Endothelial cell of umbilical vein (primary cell): ENCODE data around the gene PDGFB. TPM values are rescaled to one million over a fixed set of nuclear protein-coding genes. Genes with fewer than 3 reads are reported as not detected.

Source experiments
- BruUV-seq: library from RNA; stranded (reverse); fragments of 400-500 nt; replicated peaks from 2 replicates; lab custom pipeline; 2021; lab: Mats Ljungman, UMichigan
- CTCF ChIA-PET: fragments of 300-600, 350-600 bp; sonication (Branson Sonifier 250); formaldehyde crosslinking; loops from one replicate; lab custom pipeline; 2021; ENCODE audit warnings: antibody characterized with exemption, inconsistent platforms; lab: Charles Lee
- POLR2A ChIA-PET: fragments of 300-600, 350-600 bp; sonication (Branson Sonifier 250); formaldehyde crosslinking; loops from one replicate; lab custom pipeline; 2021; ENCODE audit warnings: antibody characterized with exemption, inconsistent platforms; lab: Charles Lee
- DNase-seq: peaks from one replicate; pipeline ENCODE4 v3.0.0-alpha.2; 2011; ENCODE audit warnings: low read depth, low spot score
- FAIRE-seq: peaks from 2 replicates; lab custom pipeline; 2011; peaks lifted over from hg19 to GRCh38; lab: Jason Lieb, UNC
- H2AFZ ChIP-seq: 2 replicates; pipeline ENCODE4 v1.6.0; 2012; ENCODE audit warnings: low read depth, low read length, control low read depth, inconsistent platforms
- H3K27ac ChIP-seq: 2 replicates; pipeline ENCODE4 v1.5.1; 2011; ENCODE audit warnings: low read depth, mild to moderate bottlenecking, control low read depth, low read length, moderate library complexity; ENCODE audit not compliant: insufficient read depth
- H3K27me3 ChIP-seq, 2 experiments: 2 replicates each; pipeline versions ENCODE4 v1.6.0 to v1.6.1; 2011; ENCODE audit warnings: low read length in 2 of 2, mixed read lengths in 1 of 2; ENCODE audit not compliant: control insufficient read depth in 2 of 2, insufficient read depth in 2 of 2
- H3K36me3 ChIP-seq, 2 experiments: 2 replicates in 1 of 2; 3 replicates in 1 of 2; pipeline ENCODE4 v1.5.1; 2011; ENCODE audit warnings: low read length in 2 of 2, mild to moderate bottlenecking in 1 of 2, moderate library complexity in 1 of 2; ENCODE audit not compliant: control insufficient read depth in 2 of 2, insufficient read depth in 2 of 2; ENCODE audit errors: extremely low read depth in 1 of 2
- H3K4me1 ChIP-seq: 3 replicates; pipeline ENCODE4 v1.5.1; 2011; ENCODE audit warnings: mild to moderate bottlenecking, low read length; ENCODE audit not compliant: control insufficient read depth, insufficient read depth; ENCODE audit errors: extremely low read depth
- H3K4me2 ChIP-seq: 2 replicates; pipeline ENCODE4 v1.6.1; 2011; ENCODE audit warnings: low read length, control low read depth, mixed read lengths; ENCODE audit not compliant: insufficient read depth
- H3K4me3 ChIP-seq, 3 experiments: fragments of 200-600 bp in 1 of 3; sonication (generic), shearing (Covaris generic) in 1 of 3; replicated peaks in 1 of 3; 2 replicates each; pipeline ENCODE4 v1.5.1; 2011 to 2016; ENCODE audit warnings: control low read depth in 3 of 3, low read length in 3 of 3, mild to moderate bottlenecking in 2 of 3, inconsistent platforms in 1 of 3, low read depth in 1 of 3, moderate library complexity in 1 of 3; ENCODE audit not compliant: insufficient read depth in 1 of 3
- H3K79me2 ChIP-seq: 2 replicates; pipeline ENCODE4 v1.6.0; 2012; ENCODE audit warnings: low read length, inconsistent platforms; ENCODE audit not compliant: control insufficient read depth, insufficient read depth
- H3K9ac ChIP-seq: replicated peaks from 2 replicates; pipeline ENCODE3; 2011; ENCODE audit warnings: low read length, control low read depth; ENCODE audit not compliant: insufficient read depth; ENCODE audit errors: extremely low read depth
- H3K9me1 ChIP-seq: replicated peaks from 3 replicates; pipeline ENCODE4 v1.6.0; 2011; ENCODE audit warnings: mild to moderate bottlenecking, low read length; ENCODE audit not compliant: control insufficient read depth, insufficient read depth; ENCODE audit errors: extremely low read depth
- H3K9me3 ChIP-seq: replicated peaks from 2 replicates; pipeline ENCODE4 v1.5.1; 2012; ENCODE audit warnings: low read length, inconsistent platforms; ENCODE audit not compliant: control insufficient read depth, insufficient read depth
- H4K20me1 ChIP-seq: replicated peaks from 2 replicates; pipeline ENCODE3; 2011; ENCODE audit warnings: mild to moderate bottlenecking, low read length; ENCODE audit not compliant: control insufficient read depth, insufficient read depth; ENCODE audit errors: extremely low read depth
- EZH2 ChIP-seq: IDR thresholded peaks from 2 replicates; pipeline ENCODE4 v1.6.1; 2012; ENCODE audit warnings: borderline replicate concordance, low read depth, mild to moderate bottlenecking, moderate library complexity, low read length, inconsistent platforms; ENCODE audit not compliant: severe bottlenecking
- FOS ChIP-seq: IDR thresholded peaks from 2 replicates; pipeline ENCODE4 v1.6.1; 2011; ENCODE audit warnings: mild to moderate bottlenecking, low read length, moderate library complexity, borderline replicate concordance; ENCODE audit not compliant: insufficient read depth
- GATA2 ChIP-seq: IDR thresholded peaks from 2 replicates; pipeline ENCODE4 v1.7.0; 2011; ENCODE audit warnings: low read depth, mild to moderate bottlenecking, moderate library complexity, mixed read lengths, low read length; ENCODE audit not compliant: insufficient read length, insufficient read depth
- JUN ChIP-seq: IDR thresholded peaks from 2 replicates; pipeline ENCODE4 v1.6.1; 2011; ENCODE audit warnings: borderline replicate concordance, low read depth; ENCODE audit not compliant: insufficient read length, insufficient read depth
- MAX ChIP-seq: IDR thresholded peaks from 2 replicates; pipeline ENCODE4 v1.6.1; 2011; ENCODE audit not compliant: insufficient read depth, insufficient read length
- MYC ChIP-seq: IDR thresholded peaks from one replicate; pipeline ENCODE4 v1.6.1; 2011; ENCODE audit warnings: mild to moderate bottlenecking, low read depth, low read length
- POLR2A ChIP-seq: IDR thresholded peaks from 2 replicates; pipeline ENCODE4 v1.6.1; 2012; ENCODE audit warnings: low read depth, mild to moderate bottlenecking, control low read depth, low read length
- POLR2AphosphoS5 ChIP-seq: IDR thresholded peaks from 2 replicates; pipeline ENCODE4 v1.6.1; 2012; ENCODE audit warnings: low read depth, mild to moderate bottlenecking, control low read depth, low read length, moderate library complexity; ENCODE audit not compliant: insufficient read depth
- dilution Hi-C: fragments of 300-500 bp; cut with MboI; formaldehyde crosslinking; loops from one replicate; pipeline ENCODE4 v1.15.0; 2019; ENCODE audit warnings: low sequenced_read_pairs; ENCODE audit not compliant: extremely low pct_ligation_motif_present
- intact Hi-C: fragments of 100-400 bp; cut with micrococcal nuclease; formaldehyde crosslinking; loops from one replicate; pipeline ENCODE4 v1.10.0; 2022
- polyA plus RNA-seq, 4 experiments: library from polyadenylated mRNA; depleted of rRNA in 3 of 4; stranded (reverse) in 3 of 4; unstranded in 1 of 4; fragments of >200 nt; gene quantifications; 2 replicates each; pipeline versions ENCODE4 v1.2.1 to v1.2.3, GENCODE V29; 2011 to 2012; ENCODE audit warnings: missing spikeins in 1 of 4
- total RNA-seq: library from RNA; stranded (reverse); gene quantifications from 2 replicates; pipeline ENCODE4 v1.2.3, GENCODE V29; 2021
- TF ChIP-seq, protein P1 (sequence below), 2 donors: IDR thresholded peaks; 1 replicate in 1 of 2; 2 replicates in 1 of 2; pipeline ENCODE4 v1.5.1; 2011; ENCODE audit warnings: low read length in 2 of 2, mild to moderate bottlenecking in 2 of 2, moderate library complexity in 2 of 2, control low read depth in 1 of 2, inconsistent platforms in 1 of 2, low read depth in 1 of 2; ENCODE audit not compliant: insufficient read depth in 1 of 2; ENCODE audit errors: extremely low read depth in 1 of 2

Gene PDGFB
- total and polyA plus RNA-seq, 2 donors (not counting 3 experiments of a cell fraction or from before 2014, with no cell fraction given), result 135 to 240 TPM

- BruUV-seq, result no TSS peak
- no peak overlapping the region for H2AFZ ChIP-seq
- H3K36me3 ChIP-seq, result no peaks in the 10 kb centered on the region
- no peak overlapping the region for H3K27ac ChIP-seq
- no peaks in the 10 kb centered on the region for H4K20me1 ChIP-seq
- FAIRE-seq, result no peak
- H3K4me1 ChIP-seq, result peaks cover 26% of the 10 kb centered on the region
- H3K4me2 ChIP-seq, result no peak overlapping the region
- H3K4me3 ChIP-seq, result no peak overlapping the region
- no peaks in the 10 kb centered on the region for H3K27me3 ChIP-seq
- DNase-seq, result no peak
- H3K9me3 ChIP-seq, result no peaks in the 10 kb centered on the region
- dilution Hi-C loops (no loop called here), intact Hi-C loops (no loop called here)
- H3K9ac ChIP-seq, result no peak overlapping the region
- H3K79me2 ChIP-seq, result no peaks in the 10 kb centered on the region
- ChIA-PET POLR2A (no interaction called here), CTCF (interaction anchor here (1.7 kb wide), 1 partner anchor 133 kb away, joined by 5 read pairs; no protein-coding TSS in a partner anchor)
- no peaks in the 10 kb centered on the region for H3K9me1 ChIP-seq
- TF ChIP-seq FOS, result no peak
- no peak for TF ChIP-seq EZH2
- TF ChIP-seq, protein P1, sequence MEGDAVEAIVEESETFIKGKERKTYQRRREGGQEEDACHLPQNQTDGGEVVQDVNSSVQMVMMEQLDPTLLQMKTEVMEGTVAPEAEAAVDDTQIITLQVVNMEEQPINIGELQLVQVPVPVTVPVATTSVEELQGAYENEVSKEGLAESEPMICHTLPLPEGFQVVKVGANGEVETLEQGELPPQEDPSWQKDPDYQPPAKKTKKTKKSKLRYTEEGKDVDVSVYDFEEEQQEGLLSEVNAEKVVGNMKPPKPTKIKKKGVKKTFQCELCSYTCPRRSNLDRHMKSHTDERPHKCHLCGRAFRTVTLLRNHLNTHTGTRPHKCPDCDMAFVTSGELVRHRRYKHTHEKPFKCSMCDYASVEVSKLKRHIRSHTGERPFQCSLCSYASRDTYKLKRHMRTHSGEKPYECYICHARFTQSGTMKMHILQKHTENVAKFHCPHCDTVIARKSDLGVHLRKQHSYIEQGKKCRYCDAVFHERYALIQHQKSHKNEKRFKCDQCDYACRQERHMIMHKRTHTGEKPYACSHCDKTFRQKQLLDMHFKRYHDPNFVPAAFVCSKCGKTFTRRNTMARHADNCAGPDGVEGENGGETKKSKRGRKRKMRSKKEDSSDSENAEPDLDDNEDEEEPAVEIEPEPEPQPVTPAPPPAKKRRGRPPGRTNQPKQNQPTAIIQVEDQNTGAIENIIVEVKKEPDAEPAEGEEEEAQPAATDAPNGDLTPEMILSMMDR (IDR thresholded peaks at IDR 0.05; ENCODE audit: extremely low read depth in 1 of 2, insufficient read depth in 1 of 2, low read depth in 1 of 2, low read length in 2 of 2), result no peak
- no peak for TF ChIP-seq GATA2
- no peak for TF ChIP-seq POLR2AphosphoS5
- TF ChIP-seq POLR2A, result no peak
- no peak for TF ChIP-seq JUN
- TF ChIP-seq MYC, result no peak
- no peak for TF ChIP-seq MAX
Measured at GRCh38 chr22:39182478-39183030, 62.2 kb downstream of the PDGFB start.
